Mononuclear cell (primary cell): ENCODE measurements around the gene TMPRSS6. TPM values are rescaled to one million over a fixed set of nuclear protein-coding genes. Genes with fewer than 3 reads are reported as not detected.
A peak's percentile ranks its signal among the peaks of the same experiment; 100 is the strongest.

Source experiments
- H3K27me3 ChIP-seq: 2 replicates; pipeline ENCODE4 v1.6.0; 2011; ENCODE audit warnings: low read length, control low read depth; ENCODE audit not compliant: insufficient read depth
- H3K4me1 ChIP-seq: 2 replicates; pipeline ENCODE4 v1.5.1; 2011; ENCODE audit warnings: mild to moderate bottlenecking, low read length, control low read depth; ENCODE audit not compliant: insufficient read depth
- H3K4me3 ChIP-seq: 2 replicates; pipeline ENCODE4 v1.5.1; 2011; ENCODE audit warnings: mild to moderate bottlenecking, low read length, moderate library complexity
- H3K9me3 ChIP-seq: 2 replicates; pipeline ENCODE4 v1.5.1; 2011; ENCODE audit warnings: low read depth, mild to moderate bottlenecking, control low read depth, low read length
- total RNA-seq: library from RNA; depleted of rRNA; stranded (reverse); fragments of >200 nt; gene quantifications from one replicate; pipeline ENCODE4 v1.2.3, GENCODE V29; 2012

TMPRSS6 gene
- total RNA-seq, 1 donor, result under 0.01 TPM

- peak overlapping the region; percentile 57 for H3K4me3 ChIP-seq
- H3K9me3 ChIP-seq, result no peaks in the 10 kb centered on the region
- no peaks in the 10 kb centered on the region for H3K27me3 ChIP-seq
- peaks cover 21% of the 10 kb centered on the region for H3K4me1 ChIP-seq
These were observed 37.1 kb upstream of the TMPRSS6 start for GRCh38 chr22:37146507-37147180.

DNA sequence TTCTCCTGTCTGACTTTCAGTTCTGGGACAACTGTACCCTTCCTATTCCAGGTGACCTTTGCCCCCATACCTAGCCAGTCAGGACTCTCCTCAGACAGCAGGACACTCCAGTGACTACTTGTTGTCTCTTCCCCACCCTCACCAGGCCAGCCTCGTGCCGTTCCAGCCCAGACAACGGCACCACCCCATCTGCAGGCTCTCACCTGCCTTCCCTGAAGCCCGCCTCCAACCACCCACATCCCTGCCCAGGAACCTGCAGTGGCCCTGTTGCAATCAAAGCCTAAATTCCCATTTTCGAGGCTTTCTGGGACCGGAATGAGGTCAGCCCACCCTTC, 36.5 kb upstream of the TMPRSS6 start:
- Histone ChIP-seq H3K4me1 (peaks cover 21% of the 10 kb centered on the region), H3K4me3 (peak overlapping the region; percentile 19), H3K9me3 (no peaks in the 10 kb centered on the region), H3K27me3 (no peaks in the 10 kb centered on the region)

DNA sequence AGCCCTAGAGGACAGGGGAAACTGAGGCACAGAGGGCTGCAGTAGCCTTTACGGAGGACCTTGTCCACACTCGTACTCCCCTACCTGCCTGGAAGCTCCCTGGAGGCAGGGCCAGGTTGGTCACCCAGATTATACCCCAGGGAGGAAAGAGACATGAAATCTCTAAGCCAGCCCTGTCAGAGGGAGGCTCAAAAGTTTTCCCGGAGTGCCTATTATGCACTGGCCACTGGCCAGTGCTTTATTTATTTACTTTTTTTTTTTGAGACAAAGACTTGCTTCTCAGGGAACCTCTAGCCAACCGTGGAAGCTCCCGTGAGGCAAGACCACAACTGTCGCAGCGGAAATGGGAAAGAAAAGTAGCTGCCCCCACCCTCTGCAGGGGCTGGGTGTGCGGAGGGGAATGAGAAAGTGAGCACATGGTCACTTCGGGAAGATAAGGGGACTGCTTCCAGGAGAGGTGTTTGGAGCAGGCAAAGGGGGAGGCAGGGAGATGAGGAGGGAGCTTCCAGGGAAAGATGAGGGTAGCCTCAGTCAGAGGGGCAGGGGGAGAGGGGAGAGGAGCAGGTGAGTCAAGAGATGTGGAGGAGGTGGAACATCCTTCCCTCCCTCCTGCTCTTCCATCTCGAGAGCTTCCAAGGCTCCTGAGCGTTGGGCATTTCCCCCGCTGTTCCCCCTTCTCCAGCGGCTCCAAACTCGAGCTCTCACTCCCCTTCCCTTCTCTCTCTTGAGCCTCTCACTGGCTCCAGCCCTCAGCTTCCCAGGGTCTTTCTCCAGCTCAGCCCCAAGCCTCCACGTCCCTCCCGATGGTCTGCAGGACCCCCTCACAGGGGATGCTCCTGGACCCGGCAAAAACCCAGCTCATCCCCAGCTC, 35.9 kb upstream of the TMPRSS6 start:
- H3K9me3 ChIP-seq, result no peaks in the 10 kb centered on the region
- H3K4me1 ChIP-seq, result peaks cover 21% of the 10 kb centered on the region
- no peaks in the 10 kb centered on the region for H3K27me3 ChIP-seq
- peak overlapping the region; percentile 19 for H3K4me3 ChIP-seq

DNA sequence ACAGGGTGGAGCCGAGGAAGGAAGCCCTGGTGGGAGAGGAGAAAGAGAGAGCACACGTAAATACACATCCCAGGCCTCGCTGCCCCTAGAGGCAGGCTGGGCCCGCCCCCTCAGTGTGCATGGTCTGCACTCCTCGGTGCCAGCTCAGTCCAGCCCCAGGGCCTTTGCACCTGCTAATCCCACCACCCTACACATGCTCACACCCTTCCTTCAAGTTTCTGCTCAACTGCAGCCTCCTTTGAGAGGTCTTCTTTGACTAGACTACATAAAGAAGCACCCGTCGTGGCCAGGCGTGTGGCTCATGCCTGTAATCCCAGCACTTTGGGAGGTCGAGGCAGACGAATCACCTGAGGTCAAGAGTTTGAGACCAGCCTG, 34.7 kb upstream of the TMPRSS6 start:
- Histone ChIP-seq H3K4me3 (no peak overlapping the region), H3K4me1 (peaks cover 16% of the 10 kb centered on the region), H3K27me3 (no peaks in the 10 kb centered on the region), H3K9me3 (no peaks in the 10 kb centered on the region)

GRCh38 chr22:37141971-37142370, 32.5 kb upstream of the TMPRSS6 start:
- Histone ChIP-seq H3K9me3 (no peaks in the 10 kb centered on the region), H3K4me1 (peaks cover 9% of the 10 kb centered on the region), H3K4me3 (no peak overlapping the region), H3K27me3 (no peaks in the 10 kb centered on the region)

DNA sequence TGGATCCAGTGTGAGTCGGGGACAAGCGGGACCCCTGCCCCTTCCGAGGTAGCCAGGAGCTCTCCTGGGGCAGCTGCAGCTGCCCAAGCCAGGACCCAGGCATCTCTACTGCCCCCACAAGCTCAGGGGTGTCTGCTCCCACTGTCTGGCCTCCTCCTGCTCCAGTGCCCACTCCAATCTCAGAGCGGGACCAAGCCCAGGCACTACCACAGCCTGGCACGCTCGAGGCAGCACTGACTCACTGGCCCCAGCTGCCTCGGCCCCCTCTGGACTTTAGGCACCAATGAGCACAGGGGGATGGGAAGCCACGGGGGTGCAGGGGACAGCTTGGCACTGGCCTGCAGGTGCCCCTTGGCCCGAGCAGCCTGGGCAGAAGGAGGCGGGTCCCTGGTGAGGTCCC, 32.0 kb upstream of the TMPRSS6 start:
- no peak overlapping the region for H3K4me3 ChIP-seq
- no peaks in the 10 kb centered on the region for H3K27me3 ChIP-seq
- no peaks in the 10 kb centered on the region for H3K9me3 ChIP-seq
- H3K4me1 ChIP-seq, result peaks cover 6% of the 10 kb centered on the region

DNA sequence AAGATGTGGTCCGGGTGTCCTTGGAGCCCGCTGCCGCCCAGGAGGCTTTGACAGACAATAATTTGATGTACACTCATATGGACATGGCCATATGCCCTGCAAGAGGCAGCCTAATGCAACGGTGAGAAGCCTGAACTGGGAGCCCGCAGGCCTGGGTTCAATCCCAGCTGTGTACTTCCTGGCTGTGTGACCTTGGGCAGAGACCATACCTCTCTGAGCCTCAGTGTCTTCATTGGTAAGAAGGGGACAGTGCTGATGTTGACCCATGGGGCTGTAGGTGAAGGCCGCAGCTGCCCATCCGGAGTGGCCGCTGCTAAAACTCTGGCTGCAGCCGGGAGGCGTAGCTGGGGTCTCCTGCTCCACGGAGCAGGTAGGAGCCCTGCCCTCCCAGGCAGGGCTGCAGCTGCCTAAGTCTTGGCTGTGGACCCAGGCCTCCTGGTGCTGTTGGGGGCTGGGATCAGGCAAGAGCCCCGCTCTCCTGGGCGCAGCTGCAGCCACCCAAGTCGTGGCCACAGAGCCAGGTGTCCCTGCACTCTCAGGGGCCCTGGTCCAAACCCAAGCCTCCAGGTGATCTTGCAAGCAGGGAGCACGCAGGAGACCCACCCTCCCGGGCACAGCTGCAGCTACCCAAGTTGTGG, 31.3 kb upstream of the TMPRSS6 start:
- Histone ChIP-seq H3K4me3 (no peak overlapping the region), H3K27me3 (no peaks in the 10 kb centered on the region), H3K4me1 (no peaks in the 10 kb centered on the region), H3K9me3 (no peaks in the 10 kb centered on the region)

GRCh38 chr22:37139762-37140161, 30.2 kb upstream of the TMPRSS6 start:
- no peak overlapping the region for H3K4me3 ChIP-seq
- no peaks in the 10 kb centered on the region for H3K4me1 ChIP-seq
- no peaks in the 10 kb centered on the region for H3K9me3 ChIP-seq
- H3K27me3 ChIP-seq, result no peaks in the 10 kb centered on the region

DNA sequence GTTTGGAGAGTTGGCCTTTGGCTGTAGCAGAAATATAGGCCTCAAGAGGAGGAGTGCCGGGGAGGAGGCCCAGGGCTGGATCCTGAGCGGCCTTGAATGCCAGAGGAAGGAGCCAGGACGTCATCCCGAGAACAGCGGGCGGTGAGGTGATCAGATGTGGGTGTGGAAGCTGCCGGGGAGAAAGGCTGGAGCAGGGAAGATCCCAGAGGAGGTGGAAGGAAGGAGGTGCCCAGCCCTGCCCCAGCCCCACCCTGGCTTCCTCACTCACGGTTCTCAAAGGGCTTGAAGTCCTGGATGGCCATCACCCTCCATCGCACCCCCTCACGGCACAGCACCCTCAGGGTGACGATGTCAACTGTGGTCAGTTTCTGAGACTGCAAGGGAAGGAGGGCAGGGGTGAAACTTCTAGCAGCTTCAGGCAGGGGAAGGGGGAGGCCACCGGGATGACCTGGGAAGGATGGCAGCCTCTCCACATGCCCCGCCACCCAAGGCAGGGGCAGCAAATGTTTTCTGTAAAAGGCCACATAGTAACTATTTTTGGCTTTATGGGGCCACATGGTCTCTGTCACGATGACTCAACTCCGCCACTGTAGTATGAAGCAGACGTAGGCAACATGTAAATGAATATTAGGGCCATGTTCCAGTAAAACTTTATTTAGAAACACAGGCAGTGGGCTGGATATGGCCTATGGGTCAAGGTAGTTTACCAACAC, 29.5 kb upstream of the TMPRSS6 start:
- Histone ChIP-seq H3K27me3 (no peaks in the 10 kb centered on the region), H3K9me3 (no peaks in the 10 kb centered on the region), H3K4me1 (no peaks in the 10 kb centered on the region), H3K4me3 (no peak overlapping the region)

GRCh38 chr22:37137903-37138665, 28.6 kb upstream of the TMPRSS6 start:
- Histone ChIP-seq H3K4me3 (no peak overlapping the region), H3K27me3 (no peaks in the 10 kb centered on the region), H3K9me3 (no peaks in the 10 kb centered on the region), H3K4me1 (no peaks in the 10 kb centered on the region)

DNA sequence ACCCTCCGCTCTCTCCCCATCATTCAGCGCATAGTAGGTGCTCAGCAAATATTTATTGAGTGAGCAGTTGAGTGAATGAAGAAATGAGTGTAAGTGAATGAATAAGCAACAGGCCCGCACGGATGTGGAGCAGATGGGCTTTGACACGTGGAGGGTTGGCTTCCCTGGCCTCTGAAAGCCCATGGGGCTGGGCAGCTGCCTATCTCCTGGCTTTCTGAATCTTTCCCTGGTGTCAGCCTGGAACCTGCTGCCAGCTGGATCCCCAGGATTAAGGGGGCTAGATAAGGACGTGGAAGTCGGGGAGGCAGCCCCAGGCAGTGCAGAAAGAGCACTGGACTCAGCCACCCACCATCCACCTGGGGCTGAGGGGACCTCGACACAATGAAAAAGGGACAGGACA, 27.6 kb upstream of the TMPRSS6 start:
- no peaks in the 10 kb centered on the region for H3K4me1 ChIP-seq

DNA sequence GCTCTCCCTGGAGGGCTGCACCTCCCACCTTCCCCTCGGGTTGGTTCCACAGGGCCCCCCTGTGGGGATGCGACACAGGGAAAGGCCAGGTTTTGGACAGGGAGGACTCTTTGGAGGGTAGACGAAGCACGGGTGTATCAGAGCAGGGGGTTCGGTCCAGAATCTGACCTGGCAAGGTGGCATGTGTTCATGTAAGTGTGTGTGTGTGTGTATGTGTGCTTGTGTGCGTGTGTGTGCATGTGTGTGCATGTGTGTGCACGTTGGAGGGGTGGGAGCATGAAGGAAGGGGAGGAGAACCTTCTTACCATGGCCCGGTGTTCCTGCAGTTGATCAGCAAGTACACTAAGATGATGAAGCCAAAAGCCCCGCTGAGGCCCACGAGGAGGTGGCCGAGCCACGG, 25.5 kb upstream of the TMPRSS6 start:
- Histone ChIP-seq H3K4me1 (no peaks in the 10 kb centered on the region), H3K4me3 (no peak overlapping the region), H3K9me3 (no peaks in the 10 kb centered on the region), H3K27me3 (no peaks in the 10 kb centered on the region)

More for the DNA sequence above, 27.6 kb upstream of the TMPRSS6 start:
- no peaks in the 10 kb centered on the region for H3K9me3 ChIP-seq
- no peak overlapping the region for H3K4me3 ChIP-seq
- H3K27me3 ChIP-seq, result no peaks in the 10 kb centered on the region

DNA sequence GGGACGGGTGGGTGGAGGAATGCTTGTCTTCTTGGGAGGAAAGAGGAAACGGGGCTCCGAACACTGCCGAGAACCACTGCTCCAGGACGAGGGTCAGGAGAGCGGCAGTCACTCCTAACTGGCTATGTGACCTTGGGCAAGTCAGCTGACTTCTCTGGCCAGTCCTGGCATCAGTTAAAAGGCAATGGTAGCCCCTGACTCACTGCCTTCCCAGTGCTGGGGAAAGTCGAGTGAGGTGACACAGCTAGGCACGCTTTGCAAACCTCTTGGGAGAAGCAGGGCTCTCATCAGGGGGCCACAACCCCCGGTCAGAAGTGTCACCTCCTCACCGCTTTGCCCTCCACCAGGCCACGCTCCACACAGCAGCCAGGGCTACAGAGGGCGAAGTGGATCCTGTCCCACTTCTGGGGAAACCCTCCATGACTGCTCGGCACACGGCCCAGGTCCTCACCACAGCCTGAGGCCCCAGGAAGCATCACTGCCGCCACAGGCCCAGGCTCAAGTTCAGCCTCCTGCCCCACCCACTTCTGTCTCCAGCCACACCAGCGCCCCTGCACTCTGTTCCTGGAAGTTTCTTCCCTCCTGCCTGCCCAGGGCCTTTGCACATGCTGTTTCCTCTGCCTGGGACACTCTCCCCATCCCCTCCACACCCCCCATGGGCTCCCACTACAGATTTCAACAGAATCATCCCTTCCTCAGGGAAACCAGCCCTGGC, 23.9 kb upstream of the TMPRSS6 start:
- H3K4me1 ChIP-seq, result no peaks in the 10 kb centered on the region
- no peaks in the 10 kb centered on the region for H3K9me3 ChIP-seq

GRCh38 chr22:37132773-37133172, 23.3 kb upstream of the TMPRSS6 start:
- H3K9me3 ChIP-seq, result no peaks in the 10 kb centered on the region
- H3K27me3 ChIP-seq, result no peaks in the 10 kb centered on the region
- no peaks in the 10 kb centered on the region for H3K4me1 ChIP-seq
- no peak overlapping the region for H3K4me3 ChIP-seq

More for the DNA sequence above, 23.9 kb upstream of the TMPRSS6 start:
- H3K4me3 ChIP-seq, result no peak overlapping the region
- no peaks in the 10 kb centered on the region for H3K27me3 ChIP-seq
